ENCODE data around the gene SAA1. TPM values are rescaled to one million over a fixed set of nuclear protein-coding genes. Genes with fewer than 3 reads are reported as not detected.

The SAA1 gene
- total RNA-seq, 1 experiment from 2014 or later, result 0.57 TPM

DNA sequence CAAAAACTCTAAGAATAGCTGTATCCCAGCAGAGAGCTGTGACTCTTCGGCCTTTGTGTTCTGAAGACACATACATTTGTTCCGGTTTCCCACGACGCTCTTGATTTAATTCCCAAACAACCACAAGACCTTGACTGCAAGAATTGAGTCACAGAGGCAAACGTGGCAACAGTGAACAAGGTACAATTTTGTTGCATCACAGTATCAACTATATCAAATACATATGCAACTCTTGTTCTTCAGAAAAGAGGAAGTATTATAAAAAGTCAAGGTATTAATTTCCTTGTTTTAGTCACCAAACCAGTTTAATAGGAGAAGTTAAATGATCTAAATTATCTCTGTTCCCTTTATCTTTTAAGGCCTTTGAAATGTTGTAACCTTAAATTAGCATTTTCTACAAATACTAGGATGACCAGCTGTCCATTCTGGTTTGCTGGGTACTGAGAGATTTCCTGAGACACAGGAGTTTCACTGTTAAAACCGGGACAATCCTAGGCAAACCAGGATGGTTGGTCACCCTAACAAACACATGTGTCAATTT is 44.8 kb downstream of the SAA1 start:
- peak; percentile 20 for DNase-seq (ENCODE audit: low read depth)

GRCh38 chr11:18312012-18312411 is 45.9 kb downstream of the SAA1 start:
- peak; percentile 18 for DNase-seq (ENCODE audit: low read depth)

DNA sequence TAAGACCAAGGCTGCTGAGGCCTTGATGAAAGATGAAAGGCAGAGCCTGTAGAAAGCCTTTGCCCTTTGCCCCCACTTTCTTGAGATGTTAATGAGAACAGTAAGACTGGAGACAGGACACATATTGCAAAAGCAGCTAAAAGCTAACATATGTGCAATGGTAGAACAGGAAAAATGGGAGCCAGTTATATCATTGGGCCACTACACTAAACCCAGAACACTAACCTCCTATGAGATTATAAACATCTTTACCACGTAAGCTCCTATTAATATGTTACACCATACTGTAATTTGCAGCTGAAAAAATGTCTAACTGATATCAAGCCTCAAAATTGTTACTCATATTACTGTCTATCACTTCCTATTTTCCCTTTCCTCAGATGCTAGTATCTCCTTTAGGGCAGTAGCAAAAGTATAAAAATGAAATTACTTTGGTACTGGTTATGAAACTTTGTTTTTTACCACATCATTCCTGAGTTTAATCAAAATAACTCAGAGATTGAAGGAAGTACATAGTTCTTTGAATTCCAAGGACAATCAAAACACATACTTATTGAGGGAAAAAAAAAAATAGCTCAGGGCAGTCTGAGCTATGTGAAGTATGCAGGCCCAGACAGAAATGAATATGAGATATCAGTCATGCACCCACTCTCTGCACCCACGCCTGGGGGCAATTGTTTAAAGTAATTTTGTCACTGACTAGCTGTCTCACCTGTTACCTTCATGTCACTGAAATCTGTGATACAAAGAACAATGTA is 46.8 kb downstream of the SAA1 start:
- peak; percentile 73 for DNase-seq (ENCODE audit: low read depth)

DNA sequence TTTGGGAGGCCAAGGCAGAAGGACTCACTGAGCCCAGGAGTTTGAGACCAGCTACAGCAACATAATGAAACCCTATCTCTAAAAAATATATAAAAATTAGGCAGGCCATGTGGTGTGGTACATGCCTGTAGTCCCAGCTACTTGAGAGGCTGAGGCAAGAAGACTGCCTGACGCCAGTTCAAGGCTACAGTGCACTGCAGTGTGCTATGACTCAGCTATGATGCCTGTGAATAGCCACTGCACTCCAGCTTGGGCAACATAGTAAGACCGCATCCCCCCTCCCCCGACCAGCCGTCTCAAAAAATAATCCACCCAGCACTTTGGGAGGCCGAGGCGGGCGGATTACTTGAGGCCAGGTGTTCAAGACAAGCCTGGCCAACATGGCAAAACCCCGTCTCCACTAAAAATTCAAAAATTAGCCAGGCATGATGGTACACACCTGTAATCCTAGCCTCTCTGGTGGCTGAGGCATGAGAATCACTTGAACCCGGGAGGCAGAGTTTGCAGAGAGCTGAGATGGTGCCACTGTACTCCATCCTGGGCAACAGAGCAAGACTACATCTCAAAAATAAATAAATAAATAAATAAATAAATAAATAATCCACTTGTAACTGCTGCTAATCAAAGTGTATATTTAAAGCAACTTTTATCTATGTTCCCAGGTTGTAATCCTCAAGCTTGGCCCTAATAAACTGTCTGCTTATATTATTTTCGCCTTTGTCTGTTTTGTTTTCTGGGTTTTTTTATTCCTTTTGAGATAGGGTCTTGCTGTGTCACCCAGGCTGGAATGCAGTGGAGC is 48.1 kb downstream of the SAA1 start:
- peak; percentile 63 for DNase-seq (ENCODE audit: low read depth)

DNA sequence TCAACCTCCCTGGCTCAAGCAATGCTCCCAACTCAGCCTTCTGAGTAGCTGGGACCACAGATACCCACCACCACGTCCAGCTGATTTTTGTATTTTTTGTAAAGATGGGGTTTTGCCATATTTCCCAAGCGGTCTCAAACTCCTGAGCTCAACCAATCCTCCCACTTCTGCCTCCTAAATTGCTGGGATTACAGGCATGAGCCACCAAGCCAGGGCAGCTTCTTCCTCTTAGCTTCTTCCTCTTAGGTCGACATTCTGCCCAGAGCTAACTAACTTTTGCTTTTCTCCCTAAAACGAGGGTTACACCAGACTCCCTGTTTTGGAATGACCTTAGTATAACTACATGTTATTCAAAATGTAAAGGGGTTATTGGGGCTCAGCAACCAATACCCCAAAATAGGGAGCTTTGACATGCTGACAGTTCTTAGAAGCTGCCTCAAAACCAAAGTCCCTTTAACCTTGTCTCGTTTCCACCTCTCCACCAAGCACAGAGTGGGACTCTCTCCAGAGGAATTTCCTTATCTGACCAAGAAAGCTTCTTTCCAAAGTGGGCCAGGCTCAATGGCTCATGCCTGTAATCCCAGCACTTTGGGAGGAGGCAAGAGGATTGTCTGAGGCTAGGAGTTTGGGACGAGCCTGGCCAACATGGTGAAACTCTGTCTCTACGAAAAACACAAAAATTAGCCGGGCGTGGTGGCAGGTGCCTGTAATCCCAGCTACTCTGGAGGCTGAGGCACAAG is 48.9 kb downstream of the SAA1 start:
- no peak for DNase-seq (ENCODE audit: low read depth)

- DNase-seq (ENCODE audit: low read depth), result no peak
Measured at GRCh38 chr11:18315893-18316292, 49.8 kb downstream of the SAA1 start.

- DNase-seq (ENCODE audit: low read depth), result no peak
Measured at GRCh38 chr11:18317551-18317950, 51.5 kb downstream of the SAA1 start.

Other genes starting within 250 kb of the SAA1 start
- gene TPH1, start 220.0 kb upstream of the SAA1 start, total RNA-seq (2014; rRNA removed; shearing (Covaris generic)), result 0.64 TPM in 1 of 2 replicates, not detected in the other
- 23.7 and 35.6 TPM in 2 replicates for gene SAAL1, start 160.2 kb upstream of the SAA1 start, total RNA-seq (2014; rRNA removed; shearing (Covaris generic))
- gene MRGPRX3, start 133.7 kb upstream of the SAA1 start, total RNA-seq (2014; rRNA removed; shearing (Covaris generic)), result not detected in 2 replicates
- not detected in 2 replicates for gene MRGPRX4, start 93.4 kb upstream of the SAA1 start, total RNA-seq (2014; rRNA removed; shearing (Covaris generic))
- gene SAA4, start 29.5 kb upstream of the SAA1 start, total RNA-seq (2014; rRNA removed; shearing (Covaris generic)), result not detected in 2 replicates
- 0.47 and 3.3 TPM in 2 replicates for gene SAA2, start 17.6 kb upstream of the SAA1 start, total RNA-seq (2014; rRNA removed; shearing (Covaris generic))
- gene HPS5, start 55.9 kb downstream of the SAA1 start, total RNA-seq (2014; rRNA removed; shearing (Covaris generic)), result 18.8 and 30.0 TPM in 2 replicates
- gene GTF2H1, start 56.3 kb downstream of the SAA1 start, total RNA-seq (2014; rRNA removed; shearing (Covaris generic)), result 56.0 and 75.4 TPM in 2 replicates
- gene LDHA, start 128.3 kb downstream of the SAA1 start, total RNA-seq (2014; rRNA removed; shearing (Covaris generic)), result 1,651 and 2,272 TPM in 2 replicates
- not detected in 2 replicates for gene LDHC, start 146.1 kb downstream of the SAA1 start, total RNA-seq (2014; rRNA removed; shearing (Covaris generic))
- not detected in 2 replicates for gene LDHAL6A, start 189.6 kb downstream of the SAA1 start, total RNA-seq (2014; rRNA removed; shearing (Covaris generic))